HG02852 (cell line): ENCODE results near the gene AUTS2.
"Not testable (repeated sequence)": the region's sequence is repeated elsewhere in the genome, so short reads cannot be mapped to it uniquely, and the experiment has no call there.

Experiments
- ATAC-seq: cut with Tn5 transposase; IDR thresholded peaks from one replicate; pipeline ENCODE4 v1.9.1; 2021; ENCODE audit warnings: mild to moderate bottlenecking, moderate library complexity; ENCODE audit not compliant: unreplicated experiment

AUTS2 gene

DNA sequence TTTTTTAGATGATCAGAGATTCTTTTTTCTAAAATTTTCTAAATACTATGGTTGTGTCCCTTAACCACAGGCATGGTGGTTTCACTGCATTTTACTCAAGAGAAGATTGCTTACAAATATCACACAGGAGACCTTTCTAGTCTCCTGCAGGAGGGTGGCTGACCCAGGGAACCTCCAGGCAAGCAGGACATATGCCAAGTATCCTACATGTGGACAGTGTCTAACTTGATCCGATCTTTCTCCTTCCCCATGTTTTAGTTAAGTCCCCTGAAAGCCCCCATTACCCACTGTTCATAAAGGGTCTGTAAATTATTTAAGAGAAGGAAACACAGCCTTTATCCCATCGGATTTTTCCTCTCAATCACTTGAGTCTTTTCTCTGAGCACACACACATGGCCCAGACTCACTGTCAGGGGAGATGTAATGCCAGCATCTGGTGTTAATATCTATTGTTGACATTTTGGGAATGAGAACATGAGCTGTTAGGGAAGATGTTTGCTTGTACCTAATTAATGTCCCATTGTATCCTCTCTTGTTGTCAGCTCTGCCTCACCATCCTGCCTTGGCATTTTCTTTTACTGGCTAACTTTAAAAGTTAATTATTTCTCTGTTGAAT lies 755.2 kb downstream of the AUTS2 start:
- ATAC-seq: no peak

DNA sequence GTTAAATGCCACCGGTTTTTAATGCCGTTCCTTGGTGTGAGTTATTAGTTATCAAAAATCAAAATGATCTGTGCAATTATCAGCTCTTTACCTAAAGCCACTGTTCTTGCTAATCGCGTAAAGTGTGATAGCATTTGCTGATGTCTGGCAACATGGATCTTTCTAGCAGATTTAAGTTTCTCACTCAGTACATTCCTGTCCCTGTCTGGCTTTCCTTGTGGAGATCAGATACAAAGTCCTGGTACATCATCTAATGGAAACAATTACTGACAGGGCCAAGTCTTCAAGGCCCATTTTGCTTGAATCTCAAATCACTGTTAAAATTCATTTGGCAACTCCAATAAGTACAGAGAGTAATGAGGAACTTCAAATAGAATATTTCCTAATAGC lies 755.7 kb downstream of the AUTS2 start:
- no peak for ATAC-seq

DNA sequence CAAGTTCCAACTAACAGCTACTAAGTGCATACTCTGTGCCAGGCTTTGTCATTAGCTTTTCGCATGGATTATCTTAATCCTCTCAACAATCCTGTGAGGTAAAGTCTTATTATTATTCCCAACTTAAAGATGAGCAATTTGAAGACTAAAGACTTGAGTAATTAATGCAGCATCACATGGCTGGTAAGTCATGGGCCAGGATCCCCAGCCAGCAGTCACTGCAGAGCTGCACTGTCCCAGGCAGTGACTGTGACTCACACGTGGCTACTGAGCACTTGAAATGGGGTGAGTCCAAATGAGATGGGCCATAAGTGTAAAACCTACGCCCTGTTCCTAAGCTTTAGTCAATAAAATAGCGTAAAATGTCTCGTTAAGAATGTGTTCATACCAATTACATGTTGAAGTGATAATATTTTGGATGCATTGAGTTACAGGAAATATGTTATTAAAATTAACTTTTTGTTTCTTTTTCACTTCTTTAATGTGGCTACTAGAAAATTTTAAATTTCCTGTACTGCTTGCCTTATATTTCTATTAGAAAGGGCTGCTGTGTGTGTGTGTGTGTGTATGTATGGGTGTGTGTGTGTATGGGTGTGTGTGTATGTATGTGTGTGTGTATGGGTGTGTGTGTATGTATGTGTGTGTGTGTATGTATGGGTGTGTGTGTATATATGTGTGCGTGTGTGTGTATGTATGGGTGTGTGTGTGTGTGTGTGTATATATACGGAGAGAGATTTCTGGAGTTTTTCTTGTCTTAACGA lies 756.3 kb downstream of the AUTS2 start:
- ATAC-seq: no peak

DNA sequence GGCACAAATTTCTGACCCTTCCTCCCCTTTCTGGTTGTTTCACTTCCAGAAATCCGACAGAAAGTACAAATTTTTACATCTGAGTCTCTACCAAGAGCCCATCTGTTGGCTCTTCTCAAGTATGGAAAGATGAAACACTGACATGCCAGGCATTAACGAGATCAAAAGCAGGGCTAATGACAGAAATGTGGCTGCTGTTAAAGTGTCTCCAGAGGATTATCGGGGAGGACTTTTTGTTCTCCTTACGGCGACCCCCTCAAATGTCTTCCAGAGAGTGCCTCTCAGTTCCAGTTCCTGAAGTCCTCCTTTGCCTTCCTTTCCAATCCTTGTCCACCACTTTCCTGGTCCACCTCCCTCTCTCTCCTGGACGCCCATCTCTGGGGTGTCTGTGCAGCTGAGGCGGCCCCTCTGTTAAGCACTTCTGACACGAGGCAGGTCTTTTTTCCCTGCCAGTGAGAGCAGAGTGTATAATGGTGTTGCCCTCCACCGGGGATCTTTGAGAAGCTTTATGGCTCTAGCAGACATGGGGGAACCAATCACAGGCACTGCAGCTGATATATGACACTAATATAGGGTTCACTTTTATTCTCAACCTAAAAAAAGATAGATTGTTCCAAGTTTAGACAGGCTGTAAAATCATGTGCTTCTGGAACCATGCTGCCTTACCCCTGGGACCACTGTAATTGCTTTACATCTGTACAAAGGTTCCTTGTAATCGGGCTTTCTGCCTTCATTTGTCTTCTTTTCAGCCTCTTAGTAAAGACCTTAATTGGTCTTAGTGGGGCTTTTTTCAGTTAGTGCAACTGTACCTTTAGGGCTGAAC lies 757.1 kb downstream of the AUTS2 start:
- no peak for ATAC-seq

DNA sequence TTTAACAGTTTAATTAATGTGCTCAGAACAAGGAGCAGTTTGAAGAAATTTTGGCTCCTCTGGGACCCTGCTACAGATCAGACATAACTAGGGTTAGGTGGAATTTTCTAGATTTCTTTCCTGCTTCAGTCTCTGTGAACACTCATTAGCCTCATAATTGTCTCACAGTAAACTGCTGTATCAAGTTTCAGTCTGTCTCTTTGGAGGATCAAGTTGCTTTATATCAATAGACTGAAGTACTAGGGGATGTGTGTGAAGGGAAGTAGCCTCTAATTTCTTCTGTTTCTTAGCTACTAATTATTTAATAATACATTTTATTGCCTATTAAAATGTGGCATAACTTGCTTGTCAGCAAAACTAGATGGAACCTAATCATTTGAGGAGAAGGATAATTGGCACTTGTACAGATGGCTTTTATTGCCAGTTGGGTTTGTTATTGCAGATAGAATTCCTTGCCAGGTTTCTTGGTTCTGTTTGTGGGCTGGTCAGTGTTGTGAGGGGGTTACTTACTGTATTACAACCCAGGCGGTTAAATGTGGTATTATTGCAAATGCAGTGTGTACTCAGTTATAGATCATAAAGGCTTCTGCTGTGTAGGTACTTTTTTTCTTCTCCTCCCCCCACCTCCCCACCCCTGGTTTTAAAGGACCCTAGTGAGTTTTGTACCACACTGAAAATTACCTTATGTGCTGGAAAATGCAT lies 758.0 kb downstream of the AUTS2 start:
- ATAC-seq: no peak

DNA sequence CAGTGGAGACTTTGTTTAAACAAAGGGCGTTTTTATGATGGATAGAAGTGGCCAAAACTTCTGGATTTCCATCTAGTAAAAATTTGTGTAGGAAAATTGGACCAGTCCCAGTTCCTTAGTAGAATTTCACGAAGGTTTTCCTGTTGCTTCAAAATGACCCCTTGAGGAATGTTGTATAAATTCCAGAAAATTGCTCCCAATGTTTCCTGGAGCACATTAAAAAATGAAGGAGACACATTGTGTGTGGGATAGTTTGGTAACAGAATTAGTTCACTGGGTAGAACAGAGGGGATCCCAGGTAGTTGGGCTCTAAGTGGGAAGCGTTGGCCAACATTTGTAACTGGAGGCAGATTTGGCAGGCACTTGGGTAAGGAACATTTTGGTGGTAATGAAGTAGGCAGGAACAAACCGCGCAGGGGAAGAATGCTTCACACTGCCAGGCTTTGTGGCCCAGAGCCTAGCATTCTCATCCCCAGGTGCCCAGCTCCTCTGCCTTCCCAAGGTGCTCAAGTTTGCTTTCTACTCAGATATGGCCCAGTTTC lies 758.6 kb downstream of the AUTS2 start:
- no peak for ATAC-seq

DNA sequence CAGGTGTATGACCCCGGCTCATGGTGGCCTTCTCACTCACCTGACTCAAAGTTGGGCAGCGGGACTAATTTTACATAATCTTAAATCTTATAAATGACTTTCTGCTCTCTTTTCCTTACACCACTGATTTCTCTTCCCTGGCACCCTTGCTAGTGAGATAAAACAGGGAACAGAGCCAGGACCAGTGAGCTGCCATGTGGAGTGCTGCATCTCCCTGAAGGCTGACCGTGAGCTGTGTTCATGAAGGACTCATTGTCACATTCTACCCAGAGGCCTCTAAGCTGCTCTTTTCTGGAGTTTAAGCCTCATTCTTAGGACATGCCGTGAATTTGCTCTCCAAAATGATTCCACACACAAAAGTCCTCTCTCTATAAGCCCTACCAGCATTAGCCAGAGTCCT lies 762.3 kb downstream of the AUTS2 start:
- no peak for ATAC-seq

DNA sequence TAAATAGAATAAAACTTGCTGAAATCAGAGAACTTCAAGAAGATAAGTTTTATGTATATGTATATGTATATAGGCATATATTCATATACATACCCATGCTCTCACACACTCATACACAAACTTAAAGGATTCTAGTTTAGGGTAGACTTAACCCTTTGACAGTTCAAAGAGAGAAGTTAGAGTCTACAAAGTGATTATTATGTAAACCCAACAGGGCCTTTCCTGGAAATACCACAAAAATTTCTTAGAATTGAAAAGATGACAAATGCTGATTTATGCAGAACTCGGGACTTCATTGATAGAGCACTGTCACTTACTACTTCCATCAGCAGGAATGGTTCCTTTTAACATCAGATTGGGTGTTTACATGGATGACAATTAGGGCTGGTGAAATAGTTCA lies 763.5 kb downstream of the AUTS2 start:
- no peak for ATAC-seq

DNA sequence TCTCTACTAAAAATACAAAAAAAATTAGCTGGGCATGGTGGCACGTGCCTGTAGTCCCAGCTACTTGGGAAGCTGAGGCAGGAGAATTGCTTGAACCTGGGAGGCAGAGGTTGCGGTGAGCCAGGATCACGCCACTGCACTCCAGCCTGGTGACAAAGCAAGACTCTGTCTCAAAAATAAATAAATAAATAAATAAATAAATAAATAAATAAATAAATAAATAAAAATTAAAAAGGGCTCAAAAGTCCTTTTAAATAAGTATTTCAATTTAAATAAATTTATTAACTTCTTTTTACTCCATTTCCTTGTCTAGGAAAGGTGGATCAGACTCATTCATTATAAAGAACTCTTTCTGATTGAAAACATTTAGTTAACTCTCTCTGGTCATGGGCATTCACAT lies 766.1 kb downstream of the AUTS2 start:
- ATAC-seq: not testable (repeated sequence)

DNA sequence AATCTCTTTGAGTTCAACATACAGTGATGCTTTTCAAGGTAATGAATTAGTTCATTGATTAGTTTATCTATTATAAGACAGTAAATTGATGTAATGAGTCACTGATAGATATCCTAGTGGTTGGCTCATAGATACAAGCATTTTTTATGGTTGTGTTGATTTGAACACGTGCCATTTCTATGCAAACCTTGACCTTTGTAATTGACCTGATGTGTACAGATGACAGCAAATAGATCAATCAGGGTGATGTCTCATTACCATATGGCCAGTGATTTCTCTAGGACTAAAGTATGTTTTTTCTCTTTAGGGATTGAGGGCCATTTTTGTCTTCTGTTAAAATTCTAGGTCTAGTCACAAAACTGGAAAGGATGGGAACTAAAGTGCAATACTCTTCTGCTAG lies 773.4 kb downstream of the AUTS2 start:
- no peak for ATAC-seq

DNA sequence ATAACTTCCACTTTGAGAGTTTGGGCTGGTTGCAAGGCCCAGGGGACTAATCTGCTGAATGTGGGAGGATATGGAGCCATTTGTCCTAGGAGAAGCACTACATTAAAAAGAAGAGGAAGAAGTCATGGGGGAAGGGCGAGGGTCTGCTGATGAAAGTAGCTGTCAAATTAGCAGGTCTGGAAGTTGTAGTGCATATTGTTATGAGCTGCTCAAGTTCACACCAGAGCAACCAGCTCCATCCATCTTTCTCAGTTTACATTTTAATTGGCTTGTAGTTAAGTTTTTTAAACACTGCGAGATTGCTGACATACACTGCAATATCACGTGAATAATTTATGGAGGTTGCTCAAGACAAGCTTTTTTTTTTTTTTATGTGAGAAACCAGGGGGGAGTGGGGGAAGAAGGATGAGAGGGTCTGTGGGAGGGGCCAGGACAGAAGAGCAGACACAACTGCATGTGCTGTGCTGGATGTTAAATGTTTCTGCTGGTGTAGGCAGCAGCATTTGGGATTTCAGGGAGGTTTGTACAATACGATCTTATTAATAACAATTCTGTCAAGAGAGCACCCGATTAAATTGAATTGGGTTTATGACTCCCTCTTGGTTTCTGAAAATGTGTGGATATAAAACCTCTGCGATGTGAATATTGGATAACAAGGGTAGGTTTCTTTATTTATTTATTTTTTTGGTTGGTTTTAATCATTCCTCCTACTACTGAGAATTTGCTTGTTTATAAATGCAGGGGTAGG lies 774.7 kb downstream of the AUTS2 start:
- no peak for ATAC-seq

DNA sequence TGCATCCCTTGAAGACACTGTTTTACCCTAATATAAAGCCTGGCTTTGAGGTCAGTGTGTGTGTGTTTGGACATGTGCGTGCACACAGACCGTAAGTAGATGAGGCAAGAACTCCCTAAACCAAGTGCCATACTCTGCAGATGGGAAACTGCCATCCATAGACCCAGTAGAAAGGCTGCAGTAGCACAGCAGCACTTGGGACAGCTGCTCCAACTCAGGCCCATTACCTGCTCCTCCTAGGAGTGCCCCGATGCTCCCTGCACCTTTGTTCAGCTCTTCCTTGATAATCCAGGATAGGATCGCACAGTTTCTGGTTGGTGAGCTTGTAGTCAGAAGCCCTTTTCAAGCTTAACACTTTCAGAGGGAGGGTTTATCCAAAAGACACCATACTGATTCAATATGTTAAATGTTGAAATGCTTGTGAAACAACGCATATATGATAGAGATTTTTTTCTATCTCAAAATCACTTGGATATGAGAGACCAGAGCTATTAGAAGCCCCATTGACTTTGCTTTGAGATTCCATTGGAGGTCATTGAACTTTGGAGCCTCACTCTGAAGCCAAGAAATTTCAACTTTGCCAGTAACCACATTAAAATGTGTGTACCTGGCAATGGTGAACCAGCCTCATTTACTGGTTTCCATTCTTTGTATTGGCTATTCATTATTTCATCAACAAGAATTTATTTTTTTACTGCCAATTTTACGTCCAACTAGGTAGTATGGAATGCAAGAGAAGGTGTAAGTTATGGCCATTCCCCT lies 776.7 kb downstream of the AUTS2 start:
- no peak for ATAC-seq

DNA sequence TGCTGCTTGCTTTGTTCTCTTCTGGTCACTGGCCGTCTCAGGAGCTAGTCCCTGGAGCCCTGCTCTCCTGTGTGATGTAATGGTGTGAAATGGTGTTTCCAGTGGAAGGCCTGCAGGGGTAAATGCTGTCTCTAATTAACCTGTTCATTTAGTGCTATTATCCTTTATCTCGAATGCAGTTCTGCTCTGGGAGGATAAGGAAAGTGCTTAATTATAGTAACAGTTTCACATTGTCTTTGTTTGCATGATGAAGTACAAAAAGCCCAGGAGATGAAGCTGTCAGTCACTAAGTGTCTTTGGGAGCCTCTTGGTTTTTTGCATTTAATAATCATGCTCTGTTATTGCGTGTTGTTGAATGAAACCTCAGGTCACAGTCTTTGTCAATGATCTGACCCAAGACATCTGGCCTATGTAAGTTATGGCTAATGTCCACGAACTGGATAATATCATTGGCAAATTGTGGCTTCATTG lies 778.3 kb downstream of the AUTS2 start:
- no peak for ATAC-seq

DNA sequence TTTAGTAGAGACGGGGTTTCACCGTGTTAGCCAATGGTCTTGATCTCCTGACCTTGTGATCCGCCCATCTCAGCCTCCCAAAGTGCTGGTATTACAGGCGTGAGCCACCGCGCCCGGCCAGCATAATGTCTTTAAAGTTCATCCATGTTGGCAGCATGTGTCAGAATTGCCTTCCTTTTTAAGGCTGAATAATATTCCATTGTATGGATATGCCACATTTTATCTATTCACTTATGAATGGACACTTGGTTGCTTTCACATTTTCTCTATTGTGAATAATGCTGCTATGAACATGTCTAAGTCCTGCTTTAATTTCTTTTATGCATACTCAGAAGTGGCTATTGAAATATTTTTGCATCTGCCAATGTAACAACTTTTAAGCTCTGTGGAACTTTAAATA lies 779.7 kb downstream of the AUTS2 start:
- ATAC-seq: no peak

DNA sequence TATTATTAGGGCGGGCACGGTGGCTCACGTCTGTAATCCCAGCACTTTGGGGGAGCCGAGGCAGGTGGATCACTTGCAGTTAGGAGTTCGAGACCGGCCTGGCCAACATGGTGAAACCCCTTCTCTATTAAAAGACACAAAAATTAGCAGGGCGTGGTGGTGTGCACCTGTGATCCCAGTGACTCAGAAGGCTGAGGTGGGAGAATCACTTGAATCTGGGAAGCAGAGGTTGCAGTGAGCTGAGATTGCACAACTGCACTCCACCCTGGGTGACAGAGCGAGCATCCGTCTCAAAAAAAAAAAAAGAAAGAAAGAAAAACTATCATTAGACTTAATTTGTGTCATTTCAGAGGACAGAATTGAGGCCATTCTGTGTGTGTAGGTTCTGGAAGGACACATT lies 780.9 kb downstream of the AUTS2 start:
- no peak for ATAC-seq

DNA sequence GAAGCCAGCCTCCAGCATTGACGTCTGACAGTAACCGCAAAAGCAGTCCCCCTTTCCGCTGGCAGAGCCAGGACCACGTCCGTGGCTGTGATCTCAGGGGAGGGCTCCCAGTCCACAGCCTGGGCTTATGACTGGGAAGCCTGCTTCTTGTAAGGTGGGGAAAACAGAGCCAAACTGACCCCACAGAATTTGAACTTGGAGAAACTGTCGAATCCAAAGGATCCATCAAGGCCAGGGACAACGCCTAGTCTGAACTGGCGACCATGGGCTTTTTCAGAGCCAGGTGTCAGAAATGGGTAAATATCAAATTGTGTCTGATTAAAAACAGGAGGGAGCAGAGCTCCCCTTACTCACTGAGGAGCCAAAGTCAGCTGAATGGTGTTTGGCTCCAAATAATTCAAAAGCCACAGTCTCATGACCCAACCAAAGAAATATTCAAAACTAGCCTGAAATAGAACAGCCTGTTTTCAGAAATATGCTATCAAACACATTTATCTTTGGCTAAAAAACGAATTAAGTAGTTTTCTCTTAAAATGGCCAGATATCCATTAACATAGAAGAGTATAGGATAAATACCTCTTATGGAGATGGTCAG lies 782.2 kb downstream of the AUTS2 start:
- ATAC-seq: no peak

DNA sequence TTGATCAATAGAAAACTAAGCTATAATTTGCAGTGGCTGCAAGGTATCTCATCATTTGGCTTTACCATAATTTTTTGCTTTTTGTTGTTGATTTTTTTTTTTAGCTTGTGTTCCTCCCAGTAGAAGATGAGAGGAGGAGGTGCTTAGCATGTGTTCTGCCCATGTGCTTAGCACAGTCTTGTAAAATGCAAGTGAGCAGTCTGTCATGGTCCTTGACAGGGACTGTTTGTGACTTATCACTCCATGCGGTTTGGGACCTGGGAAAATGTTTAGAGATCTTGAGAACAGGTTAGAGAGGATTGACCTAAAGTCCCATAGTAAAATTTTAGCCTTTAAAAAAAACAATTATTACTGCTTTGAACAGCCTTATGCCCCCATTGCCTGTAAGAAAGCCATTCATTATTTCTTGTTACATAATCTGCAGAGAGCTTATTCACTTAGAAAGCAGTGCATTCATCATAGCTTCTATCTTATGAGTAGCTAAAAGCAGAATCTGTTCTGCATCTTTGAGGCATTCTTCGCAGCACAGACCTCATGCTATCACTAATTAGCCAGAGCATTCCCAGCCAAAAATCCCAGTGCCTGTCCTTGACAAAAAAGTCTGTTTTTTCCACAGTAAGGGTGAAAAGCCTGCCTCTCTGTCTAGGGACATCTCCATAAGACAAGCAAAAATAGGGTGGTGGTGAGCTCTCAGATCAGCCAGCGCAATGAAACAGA lies 784.9 kb downstream of the AUTS2 start:
- no peak for ATAC-seq

DNA sequence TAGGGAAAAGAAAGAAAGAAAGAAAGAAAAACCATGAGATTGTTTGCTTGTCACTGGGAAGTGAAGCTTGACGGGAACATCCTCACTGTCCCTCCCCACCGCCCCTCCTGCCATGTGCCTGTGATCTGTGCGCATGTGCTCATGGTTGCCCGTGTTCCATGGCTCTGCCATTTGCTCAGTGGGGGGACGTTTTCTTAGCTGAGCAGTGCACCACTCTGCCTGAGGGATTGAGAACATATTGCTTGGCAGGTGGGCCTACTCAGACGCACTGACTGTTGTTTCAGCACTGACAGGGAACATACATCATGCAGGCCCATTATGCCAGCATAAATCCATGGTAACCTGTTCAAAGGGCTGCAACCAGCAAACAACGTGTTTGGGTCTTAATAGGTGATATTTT lies 785.7 kb downstream of the AUTS2 start:
- no peak for ATAC-seq
